Measurements from ENCODE around the gene NLN. TPM values are rescaled to one million over a fixed set of nuclear protein-coding genes. Genes with fewer than 3 reads are reported as not detected.

NLN gene
- 51.2 to 70.0 TPM (median 63.1 TPM) in 5 replicates for total RNA-seq (2022; extraction: Qiagen RNA extraction)

DNA sequence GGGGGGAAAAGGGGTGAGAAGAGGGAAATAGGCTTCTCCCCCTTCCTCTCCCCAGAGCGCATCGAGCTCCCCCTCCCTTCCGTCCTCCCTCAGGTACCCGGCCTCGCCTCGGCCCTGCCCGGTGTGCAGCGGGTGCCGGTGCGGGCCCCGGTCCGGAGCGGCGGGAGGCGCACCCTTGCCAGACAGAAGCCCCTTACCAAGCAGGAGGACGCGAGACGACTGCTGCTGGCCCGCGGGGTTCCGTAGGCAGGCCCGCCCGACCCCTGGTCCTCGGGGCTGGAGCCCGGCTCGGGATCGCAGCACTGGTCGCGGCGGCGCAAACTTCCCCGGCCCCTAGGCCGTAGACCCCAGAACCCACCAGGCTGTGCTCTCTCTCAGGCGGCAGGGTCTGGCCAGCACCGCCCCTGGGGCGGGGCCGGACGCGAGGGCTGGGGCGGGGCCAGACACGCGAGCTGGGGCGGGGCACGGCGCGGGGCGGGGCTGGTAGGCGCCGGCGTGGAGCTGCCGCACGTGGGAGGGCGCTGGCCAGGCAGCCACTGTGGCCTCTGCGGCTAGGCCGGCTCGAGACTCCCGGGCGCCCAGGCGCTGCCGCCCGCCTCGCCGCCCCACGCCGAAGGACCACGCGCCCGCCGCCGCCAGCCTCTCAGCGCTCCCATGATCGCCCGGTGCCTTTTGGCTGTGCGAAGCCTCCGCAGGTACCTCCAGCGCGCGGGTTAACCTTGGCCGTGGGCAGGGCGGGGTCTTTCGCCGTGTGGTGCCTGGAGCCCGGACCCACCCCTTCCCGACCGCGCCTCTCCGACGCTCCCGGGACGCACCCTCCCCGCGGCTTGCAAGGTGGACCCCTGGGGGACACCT lies at the start of gene NLN, which contains the start of gene SGTB:
NLN (plus strand) TSS at position 486 of the 855 bp plus-strand sequence; CDS start at position 655, 169 bp downstream.
SGTB (minus strand) TSS at position 390 of the 855 bp plus-strand sequence. CDS start 1,302 bp downstream, outside the sequence.

Other genes with a start within 250 kb of the NLN start
- 0.01 to 0.10 TPM (median 0.06 TPM) in 4 of 5 replicates, not detected in the other for gene ADAMTS6, start 240.3 kb upstream of the NLN start, total RNA-seq (2022; extraction: Qiagen RNA extraction)
- gene CENPK, start 159.0 kb upstream of the NLN start, total RNA-seq (2022; extraction: Qiagen RNA extraction): 28.5 to 35.4 TPM (median 30.9 TPM) in 5 replicates
- gene PPWD1, start 158.9 kb upstream of the NLN start, total RNA-seq (2022; extraction: Qiagen RNA extraction): 16.0 to 20.4 TPM (median 17.2 TPM) in 5 replicates
- 5.7 to 8.3 TPM (median 7.0 TPM) in 5 replicates for gene TRIM23, start 97.9 kb upstream of the NLN start, total RNA-seq (2022; extraction: Qiagen RNA extraction)
- gene SHLD3, start 97.2 kb upstream of the NLN start, total RNA-seq (2022; extraction: Qiagen RNA extraction): 1.9 to 2.8 TPM (median 2.0 TPM) in 5 replicates
- 12.5 to 16.5 TPM (median 15.4 TPM) in 5 replicates for gene TRAPPC13, start 97.2 kb upstream of the NLN start, total RNA-seq (2022; extraction: Qiagen RNA extraction)
- 5.3 to 9.9 TPM (median 7.6 TPM) in 5 replicates for gene SGTB, start 96 bp upstream of the NLN start, total RNA-seq (2022; extraction: Qiagen RNA extraction)
- 21.8 to 31.2 TPM (median 24.9 TPM) in 5 replicates for gene ERBIN, start 204.4 kb downstream of the NLN start, total RNA-seq (2022; extraction: Qiagen RNA extraction)